ENCODE measurements around the gene RNF212. TPM values are rescaled to one million over a fixed set of nuclear protein-coding genes. Genes with fewer than 3 reads are reported as not detected.

RNF212 gene
- total and polyA plus RNA-seq, 10 of the 15 experiments (the other 5 are each of a cell fraction or from before 2014, with no cell fraction given), result not detected

- RAD21 ChIA-PET (ENCODE audit: unreplicated experiment), result interaction anchor here (1.0 kb wide), 1 partner anchor 45 kb away, joined by 4 read pairs; no protein-coding TSS in a partner anchor
- Histone ChIP-seq H4K20me1 (ENCODE audit: control insufficient read depth, insufficient read depth) (no peaks in the 10 kb centered on the region), H3K36me3 (ENCODE audit: control insufficient read depth in 2 of 2, insufficient read depth in 2 of 2, low read length in 1 of 2) (no peaks in the 10 kb centered on the region), H3K4me1 (ENCODE audit: control insufficient read depth, insufficient read depth, low read length) (no peaks in the 10 kb centered on the region), H3K4me2 (ENCODE audit: control insufficient read depth, insufficient read depth) (no peak overlapping the region), H3K27ac (ENCODE audit: control insufficient read depth, insufficient read depth) (no peak overlapping the region), H3K9me3 (replicated peaks; ENCODE audit: control insufficient read depth, insufficient read depth, low read length) (no peaks in the 10 kb centered on the region), H3K79me2 (ENCODE audit: control insufficient read depth, insufficient read depth, low read length) (no peaks in the 10 kb centered on the region), H3K4me3 (no peak overlapping the region), H2AFZ (ENCODE audit: control insufficient read depth, low read depth, low read length) (no peak overlapping the region), H3K27me3 (replicated peaks in 1 of 2; ENCODE audit: control insufficient read depth in 2 of 2, insufficient read depth in 2 of 2, low read length in 1 of 2) (no peaks in the 10 kb centered on the region; a peak in 1 of 4 replicates), H3K9ac (ENCODE audit: control insufficient read depth, insufficient read depth, low read length) (no peak overlapping the region)
- DNase-seq (ENCODE audit: low read depth, low spot score) (no peak), ATAC-seq (no peak), FAIRE-seq (no peak)
- POLR2A ChIA-PET, result no interaction called here
- CTCF ChIA-PET, result interaction anchor here (0.6 to 3.6 kb wide), 4 partner anchors 9 to 145 kb away, joined by 3 to 16 read pairs (median 5); no protein-coding TSS in a partner anchor
- SMC1A ChIA-PET (ENCODE audit: uncharacterized antibody, unreplicated experiment), result no interaction called here
- intact Hi-C loops (cut with micrococcal nuclease; ENCODE audit: unreplicated experiment), result no loop called here
- BruUV-seq (replicated peaks), result no TSS peak
- in situ Hi-C loops (cut with MboI), result no loop called here
- WGBS (ENCODE audit: insufficient coverage, insufficient replicate concordance, low lambda C conversion rate, missing lambda C conversion rate), result 47% methylated on average over 3 of the region's 3 CpGs
- TF ChIP-seq, protein P1, sequence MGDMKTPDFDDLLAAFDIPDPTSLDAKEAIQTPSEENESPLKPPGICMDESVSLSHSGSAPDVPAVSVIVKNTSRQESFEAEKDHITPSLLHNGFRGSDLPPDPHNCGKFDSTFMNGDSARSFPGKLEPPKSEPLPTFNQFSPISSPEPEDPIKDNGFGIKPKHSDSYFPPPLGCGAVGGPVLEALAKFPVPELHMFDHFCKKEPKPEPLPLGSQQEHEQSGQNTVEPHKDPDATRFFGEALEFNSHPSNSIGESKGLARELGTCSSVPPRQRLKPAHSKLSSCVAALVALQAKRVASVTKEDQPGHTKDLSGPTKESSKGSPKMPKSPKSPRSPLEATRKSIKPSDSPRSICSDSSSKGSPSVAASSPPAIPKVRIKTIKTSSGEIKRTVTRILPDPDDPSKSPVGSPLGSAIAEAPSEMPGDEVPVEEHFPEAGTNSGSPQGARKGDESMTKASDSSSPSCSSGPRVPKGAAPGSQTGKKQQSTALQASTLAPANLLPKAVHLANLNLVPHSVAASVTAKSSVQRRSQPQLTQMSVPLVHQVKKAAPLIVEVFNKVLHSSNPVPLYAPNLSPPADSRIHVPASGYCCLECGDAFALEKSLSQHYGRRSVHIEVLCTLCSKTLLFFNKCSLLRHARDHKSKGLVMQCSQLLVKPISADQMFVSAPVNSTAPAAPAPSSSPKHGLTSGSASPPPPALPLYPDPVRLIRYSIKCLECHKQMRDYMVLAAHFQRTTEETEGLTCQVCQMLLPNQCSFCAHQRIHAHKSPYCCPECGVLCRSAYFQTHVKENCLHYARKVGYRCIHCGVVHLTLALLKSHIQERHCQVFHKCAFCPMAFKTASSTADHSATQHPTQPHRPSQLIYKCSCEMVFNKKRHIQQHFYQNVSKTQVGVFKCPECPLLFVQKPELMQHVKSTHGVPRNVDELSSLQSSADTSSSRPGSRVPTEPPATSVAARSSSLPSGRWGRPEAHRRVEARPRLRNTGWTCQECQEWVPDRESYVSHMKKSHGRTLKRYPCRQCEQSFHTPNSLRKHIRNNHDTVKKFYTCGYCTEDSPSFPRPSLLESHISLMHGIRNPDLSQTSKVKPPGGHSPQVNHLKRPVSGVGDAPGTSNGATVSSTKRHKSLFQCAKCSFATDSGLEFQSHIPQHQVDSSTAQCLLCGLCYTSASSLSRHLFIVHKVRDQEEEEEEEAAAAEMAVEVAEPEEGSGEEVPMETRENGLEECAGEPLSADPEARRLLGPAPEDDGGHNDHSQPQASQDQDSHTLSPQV (IDR thresholded peaks at IDR 0.05), result no peak
- TF ChIP-seq HDAC6 (IDR thresholded peaks at IDR 0.05; ENCODE audit: unreplicated experiment), result no peak
- TF ChIP-seq, protein P2, sequence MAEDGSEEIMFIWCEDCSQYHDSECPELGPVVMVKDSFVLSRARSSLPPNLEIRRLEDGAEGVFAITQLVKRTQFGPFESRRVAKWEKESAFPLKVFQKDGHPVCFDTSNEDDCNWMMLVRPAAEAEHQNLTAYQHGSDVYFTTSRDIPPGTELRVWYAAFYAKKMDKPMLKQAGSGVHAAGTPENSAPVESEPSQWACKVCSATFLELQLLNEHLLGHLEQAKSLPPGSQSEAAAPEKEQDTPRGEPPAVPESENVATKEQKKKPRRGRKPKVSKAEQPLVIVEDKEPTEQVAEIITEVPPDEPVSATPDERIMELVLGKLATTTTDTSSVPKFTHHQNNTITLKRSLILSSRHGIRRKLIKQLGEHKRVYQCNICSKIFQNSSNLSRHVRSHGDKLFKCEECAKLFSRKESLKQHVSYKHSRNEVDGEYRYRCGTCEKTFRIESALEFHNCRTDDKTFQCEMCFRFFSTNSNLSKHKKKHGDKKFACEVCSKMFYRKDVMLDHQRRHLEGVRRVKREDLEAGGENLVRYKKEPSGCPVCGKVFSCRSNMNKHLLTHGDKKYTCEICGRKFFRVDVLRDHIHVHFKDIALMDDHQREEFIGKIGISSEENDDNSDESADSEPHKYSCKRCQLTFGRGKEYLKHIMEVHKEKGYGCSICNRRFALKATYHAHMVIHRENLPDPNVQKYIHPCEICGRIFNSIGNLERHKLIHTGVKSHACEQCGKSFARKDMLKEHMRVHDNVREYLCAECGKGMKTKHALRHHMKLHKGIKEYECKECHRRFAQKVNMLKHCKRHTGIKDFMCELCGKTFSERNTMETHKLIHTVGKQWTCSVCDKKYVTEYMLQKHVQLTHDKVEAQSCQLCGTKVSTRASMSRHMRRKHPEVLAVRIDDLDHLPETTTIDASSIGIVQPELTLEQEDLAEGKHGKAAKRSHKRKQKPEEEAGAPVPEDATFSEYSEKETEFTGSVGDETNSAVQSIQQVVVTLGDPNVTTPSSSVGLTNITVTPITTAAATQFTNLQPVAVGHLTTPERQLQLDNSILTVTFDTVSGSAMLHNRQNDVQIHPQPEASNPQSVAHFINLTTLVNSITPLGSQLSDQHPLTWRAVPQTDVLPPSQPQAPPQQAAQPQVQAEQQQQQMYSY (CRISPR knock-in tag; IDR thresholded peaks at IDR 0.05), result no peak
- TF ChIP-seq, protein P3, sequence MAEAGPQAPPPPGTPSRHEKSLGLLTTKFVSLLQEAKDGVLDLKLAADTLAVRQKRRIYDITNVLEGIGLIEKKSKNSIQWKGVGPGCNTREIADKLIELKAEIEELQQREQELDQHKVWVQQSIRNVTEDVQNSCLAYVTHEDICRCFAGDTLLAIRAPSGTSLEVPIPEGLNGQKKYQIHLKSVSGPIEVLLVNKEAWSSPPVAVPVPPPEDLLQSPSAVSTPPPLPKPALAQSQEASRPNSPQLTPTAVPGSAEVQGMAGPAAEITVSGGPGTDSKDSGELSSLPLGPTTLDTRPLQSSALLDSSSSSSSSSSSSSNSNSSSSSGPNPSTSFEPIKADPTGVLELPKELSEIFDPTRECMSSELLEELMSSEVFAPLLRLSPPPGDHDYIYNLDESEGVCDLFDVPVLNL (IDR thresholded peaks at IDR 0.05; ENCODE audit: low read depth, low read length), result no peak
- TF ChIP-seq NBN (IDR thresholded peaks at IDR 0.05), result no peak
- no peak for TF ChIP-seq HCFC1 (IDR thresholded peaks at IDR 0.05; ENCODE audit: low read length)
- TF ChIP-seq CREB1 (IDR thresholded peaks at IDR 0.05; ENCODE audit: low read depth), result no peak
- TF ChIP-seq RAD51 (IDR thresholded peaks at IDR 0.05), result no peak
- TF ChIP-seq MYC (IDR thresholded peaks at IDR 0.05; ENCODE audit: insufficient read depth, insufficient read length, insufficient replicate concordance, low read length, severe bottlenecking), result no peak
- no peak for TF ChIP-seq IKZF2 (IDR thresholded peaks at IDR 0.05)
- no peak for TF ChIP-seq NR2C2 (IDR thresholded peaks at IDR 0.05; ENCODE audit: borderline replicate concordance, control insufficient read depth, insufficient read length, low read depth)
- TF ChIP-seq, protein P4, sequence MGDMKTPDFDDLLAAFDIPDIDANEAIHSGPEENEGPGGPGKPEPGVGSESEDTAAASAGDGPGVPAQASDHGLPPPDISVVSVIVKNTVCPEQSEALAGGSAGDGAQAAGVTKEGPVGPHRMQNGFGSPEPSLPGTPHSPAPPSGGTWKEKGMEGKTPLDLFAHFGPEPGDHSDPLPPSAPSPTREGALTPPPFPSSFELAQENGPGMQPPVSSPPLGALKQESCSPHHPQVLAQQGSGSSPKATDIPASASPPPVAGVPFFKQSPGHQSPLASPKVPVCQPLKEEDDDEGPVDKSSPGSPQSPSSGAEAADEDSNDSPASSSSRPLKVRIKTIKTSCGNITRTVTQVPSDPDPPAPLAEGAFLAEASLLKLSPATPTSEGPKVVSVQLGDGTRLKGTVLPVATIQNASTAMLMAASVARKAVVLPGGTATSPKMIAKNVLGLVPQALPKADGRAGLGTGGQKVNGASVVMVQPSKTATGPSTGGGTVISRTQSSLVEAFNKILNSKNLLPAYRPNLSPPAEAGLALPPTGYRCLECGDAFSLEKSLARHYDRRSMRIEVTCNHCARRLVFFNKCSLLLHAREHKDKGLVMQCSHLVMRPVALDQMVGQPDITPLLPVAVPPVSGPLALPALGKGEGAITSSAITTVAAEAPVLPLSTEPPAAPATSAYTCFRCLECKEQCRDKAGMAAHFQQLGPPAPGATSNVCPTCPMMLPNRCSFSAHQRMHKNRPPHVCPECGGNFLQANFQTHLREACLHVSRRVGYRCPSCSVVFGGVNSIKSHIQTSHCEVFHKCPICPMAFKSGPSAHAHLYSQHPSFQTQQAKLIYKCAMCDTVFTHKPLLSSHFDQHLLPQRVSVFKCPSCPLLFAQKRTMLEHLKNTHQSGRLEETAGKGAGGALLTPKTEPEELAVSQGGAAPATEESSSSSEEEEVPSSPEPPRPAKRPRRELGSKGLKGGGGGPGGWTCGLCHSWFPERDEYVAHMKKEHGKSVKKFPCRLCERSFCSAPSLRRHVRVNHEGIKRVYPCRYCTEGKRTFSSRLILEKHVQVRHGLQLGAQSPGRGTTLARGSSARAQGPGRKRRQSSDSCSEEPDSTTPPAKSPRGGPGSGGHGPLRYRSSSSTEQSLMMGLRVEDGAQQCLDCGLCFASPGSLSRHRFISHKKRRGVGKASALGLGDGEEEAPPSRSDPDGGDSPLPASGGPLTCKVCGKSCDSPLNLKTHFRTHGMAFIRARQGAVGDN (IDR thresholded peaks at IDR 0.05), result no peak
Measured at GRCh38 chr4:1122505-1122904, 9.1 kb upstream of the RNF212 start.

Measured in GM12878 (cell line).